HFFc6 (cell line): ENCODE measurements around the gene CYP4V2. TPM values are rescaled to one million over a fixed set of nuclear protein-coding genes. Genes with fewer than 3 reads are reported as not detected.

Source experiments
- DNase-seq: peaks from one replicate; pipeline ENCODE4 v3.0.0-alpha.2; 2018
- H3K27ac Mint-ChIP-seq: 2 replicates; pipeline ENCODE4 v1.8.0; 2020; ENCODE audit warnings: mild to moderate bottlenecking, mixed read lengths
- H3K27me3 Mint-ChIP-seq: 2 replicates; pipeline ENCODE4 v1.8.0; 2021; ENCODE audit warnings: mild to moderate bottlenecking, moderate library complexity, mixed read lengths; ENCODE audit not compliant: insufficient read depth
- H3K36me3 Mint-ChIP-seq: 2 replicates; pipeline ENCODE4 v1.8.0; 2021; ENCODE audit warnings: low read depth, mixed read lengths
- H3K4me1 Mint-ChIP-seq: 2 replicates; pipeline ENCODE4 v1.8.0; 2020; ENCODE audit warnings: low read depth, mixed read lengths
- H3K4me3 Mint-ChIP-seq: 2 replicates; pipeline ENCODE4 v1.8.0; 2020; ENCODE audit warnings: mild to moderate bottlenecking, moderate library complexity, mixed read lengths
- H3K9me3 Mint-ChIP-seq: 2 replicates; pipeline ENCODE4 v1.8.0; 2020; ENCODE audit warnings: mild to moderate bottlenecking, mixed read lengths
- total RNA-seq, 6 experiments: library from RNA; stranded (reverse); fragmentation: NEBNext Ultra II Directional; extraction: Animal tissue kit (Norgen Biotek cat#: 25700); gene quantifications; 2 replicates in 1 of 6; 3 replicates in 5 of 6; pipeline ENCODE4 v1.2.3, GENCODE V29; 2021
- TF ChIP-seq, protein P1 (sequence below): fragments of 200-600 bp; sonication (generic); IDR thresholded peaks from 2 replicates; pipeline ENCODE4 v1.5.0; 2021; ENCODE audit warnings: antibody characterized with exemption, mild to moderate bottlenecking

Gene CYP4V2
- total RNA-seq, 6 experiments from 2014 or later: 4.8 to 8.4 (median 6.1) TPM

- TF ChIP-seq, protein P1, sequence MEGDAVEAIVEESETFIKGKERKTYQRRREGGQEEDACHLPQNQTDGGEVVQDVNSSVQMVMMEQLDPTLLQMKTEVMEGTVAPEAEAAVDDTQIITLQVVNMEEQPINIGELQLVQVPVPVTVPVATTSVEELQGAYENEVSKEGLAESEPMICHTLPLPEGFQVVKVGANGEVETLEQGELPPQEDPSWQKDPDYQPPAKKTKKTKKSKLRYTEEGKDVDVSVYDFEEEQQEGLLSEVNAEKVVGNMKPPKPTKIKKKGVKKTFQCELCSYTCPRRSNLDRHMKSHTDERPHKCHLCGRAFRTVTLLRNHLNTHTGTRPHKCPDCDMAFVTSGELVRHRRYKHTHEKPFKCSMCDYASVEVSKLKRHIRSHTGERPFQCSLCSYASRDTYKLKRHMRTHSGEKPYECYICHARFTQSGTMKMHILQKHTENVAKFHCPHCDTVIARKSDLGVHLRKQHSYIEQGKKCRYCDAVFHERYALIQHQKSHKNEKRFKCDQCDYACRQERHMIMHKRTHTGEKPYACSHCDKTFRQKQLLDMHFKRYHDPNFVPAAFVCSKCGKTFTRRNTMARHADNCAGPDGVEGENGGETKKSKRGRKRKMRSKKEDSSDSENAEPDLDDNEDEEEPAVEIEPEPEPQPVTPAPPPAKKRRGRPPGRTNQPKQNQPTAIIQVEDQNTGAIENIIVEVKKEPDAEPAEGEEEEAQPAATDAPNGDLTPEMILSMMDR: no peak
- H3K9me3 Mint-ChIP-seq: no peaks in the 10 kb centered on the region
- H3K27ac Mint-ChIP-seq: no peak overlapping the region
- H3K27me3 Mint-ChIP-seq: peaks cover 10% of the 10 kb centered on the region
- no peaks in the 10 kb centered on the region for H3K36me3 Mint-ChIP-seq
- no peaks in the 10 kb centered on the region for H3K4me1 Mint-ChIP-seq
- DNase-seq: no peak
- H3K4me3 Mint-ChIP-seq: no peak overlapping the region
Observed at GRCh38 chr4:186159613-186160012, 31.8 kb upstream of the CYP4V2 start.

- peaks cover 19% of the 10 kb centered on the region for H3K27me3 Mint-ChIP-seq
- no peak overlapping the region for H3K27ac Mint-ChIP-seq
- H3K4me3 Mint-ChIP-seq: no peak overlapping the region
- no peak for DNase-seq
- no peaks in the 10 kb centered on the region for H3K36me3 Mint-ChIP-seq
- no peaks in the 10 kb centered on the region for H3K9me3 Mint-ChIP-seq
- TF ChIP-seq, protein P1: no peak
- H3K4me1 Mint-ChIP-seq: no peaks in the 10 kb centered on the region
Observed at GRCh38 chr4:186161138-186161537, 30.2 kb upstream of the CYP4V2 start.

- peaks cover 21% of the 10 kb centered on the region for H3K27me3 Mint-ChIP-seq
- no peaks in the 10 kb centered on the region for H3K9me3 Mint-ChIP-seq
- no peaks in the 10 kb centered on the region for H3K36me3 Mint-ChIP-seq
- H3K4me1 Mint-ChIP-seq: no peaks in the 10 kb centered on the region
- no peak overlapping the region for H3K4me3 Mint-ChIP-seq
- H3K27ac Mint-ChIP-seq: no peak overlapping the region
- TF ChIP-seq, protein P1: no peak
- no peak for DNase-seq
Observed at GRCh38 chr4:186166852-186167512, 24.4 kb upstream of the CYP4V2 start.

GRCh38 chr4:186167605-186168004 lies 23.8 kb upstream of the CYP4V2 start:
- H3K4me1 Mint-ChIP-seq: no peaks in the 10 kb centered on the region
- TF ChIP-seq, protein P1: no peak
- DNase-seq: no peak

DNA sequence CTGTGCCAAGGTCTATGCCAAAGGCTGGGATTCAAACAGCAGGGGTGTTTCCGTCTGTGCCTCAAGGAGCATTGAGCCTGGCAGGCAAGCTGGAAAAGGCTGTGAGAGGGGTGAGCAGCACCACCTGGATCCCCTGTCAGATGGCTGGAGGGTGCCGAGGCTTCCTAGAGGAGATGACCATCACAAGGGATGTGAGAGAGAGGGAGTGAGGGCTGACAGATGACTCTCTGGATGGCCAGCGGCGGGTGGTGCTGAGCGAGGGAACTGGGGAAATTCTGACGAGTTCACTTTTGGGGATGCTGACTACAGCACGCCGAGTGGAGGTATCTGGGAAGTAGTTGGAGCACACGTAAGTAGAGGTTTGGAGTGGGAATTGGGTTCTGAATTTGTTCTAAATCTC lies 22.6 kb upstream of the CYP4V2 start:
- no peaks in the 10 kb centered on the region for H3K4me1 Mint-ChIP-seq
- no peak overlapping the region for H3K27ac Mint-ChIP-seq
- TF ChIP-seq, protein P1: no peak
- DNase-seq: no peak
- H3K9me3 Mint-ChIP-seq: no peaks in the 10 kb centered on the region
- no peaks in the 10 kb centered on the region for H3K36me3 Mint-ChIP-seq
- no peak overlapping the region for H3K4me3 Mint-ChIP-seq
- peaks cover 20% of the 10 kb centered on the region for H3K27me3 Mint-ChIP-seq

More at GRCh38 chr4:186167605-186168004, 23.8 kb upstream of the CYP4V2 start:
- no peaks in the 10 kb centered on the region for H3K36me3 Mint-ChIP-seq
- no peak overlapping the region for H3K27ac Mint-ChIP-seq
- no peaks in the 10 kb centered on the region for H3K9me3 Mint-ChIP-seq
- H3K27me3 Mint-ChIP-seq: peaks cover 18% of the 10 kb centered on the region
- H3K4me3 Mint-ChIP-seq: no peak overlapping the region
